Upper lobe of left lung (tissue), 6 donors: ENCODE results near the gene LGALS3. TPM values are rescaled to one million over a fixed set of nuclear protein-coding genes. Genes with fewer than 3 reads are reported as not detected.

Experiments used
- ATAC-seq, 2 donors: fragments of 200-7000 bp; cut with Tn5 transposase; one replicate each; pipeline ENCODE4 v1.9.1; 2022; ENCODE audit warnings: mild to moderate bottlenecking in 2 of 2, moderate library complexity in 2 of 2; ENCODE audit not compliant: low FRiP score in 2 of 2
- DNase-seq, 2 donors: peaks; one replicate each; pipeline ENCODE4 v3.0.0-alpha.2; 2019 to 2020
- H3K27ac ChIP-seq, 4 donors: fragments of 200-600 bp; sonication (generic); one replicate each; pipeline ENCODE4 v1.5.1; 2016 to 2019
- H3K27me3 ChIP-seq, 4 donors: fragments of 200-600 bp; sonication (generic); one replicate each; pipeline ENCODE4 v1.5.1; 2017 to 2019
- H3K36me3 ChIP-seq, 4 donors: fragments of 200-600 bp; sonication (generic); one replicate each; pipeline ENCODE4 v1.5.1; 2016 to 2019
- H3K4me1 ChIP-seq, 4 donors: fragments of 200-600 bp; sonication (generic); one replicate each; pipeline ENCODE4 v1.5.1; 2018 to 2019
- H3K4me3 ChIP-seq, 4 donors: fragments of 200-600 bp; sonication (generic); one replicate each; pipeline ENCODE4 v1.5.1; 2017 to 2019; ENCODE audit warnings: mild to moderate bottlenecking in 2 of 4, moderate library complexity in 1 of 4
- H3K9me3 ChIP-seq, 4 donors: fragments of 200-600 bp; sonication (generic); one replicate each; pipeline ENCODE4 v1.5.1; 2018 to 2019
- CTCF ChIP-seq, 6 experiments: fragments of 450-650 bp in 4 of 6; fragments of 200-600 bp in 2 of 6; sonication (generic) in 2 of 6; IDR thresholded peaks; one replicate each; pipeline ENCODE4 v1.5.1; 2016 to 2019; ENCODE audit warnings: antibody characterized with exemption in 6 of 6
- EP300 ChIP-seq, 4 donors: sonication (generic); formaldehyde crosslinking; IDR thresholded peaks; one replicate each; pipeline ENCODE4 v1.5.1; 2017; ENCODE audit warnings: antibody characterized with exemption in 4 of 4, control low read depth in 2 of 4
- POLR2A ChIP-seq, 4 donors: fragments of 450-650 bp; IDR thresholded peaks; one replicate each; pipeline ENCODE4 v1.5.1; 2016 to 2017; ENCODE audit warnings: antibody characterized with exemption in 4 of 4, mild to moderate bottlenecking in 2 of 4
- POLR2AphosphoS5 ChIP-seq, 2 donors: sonication (generic); formaldehyde crosslinking; IDR thresholded peaks; one replicate each; pipeline ENCODE4 v1.5.1; 2017; ENCODE audit warnings: antibody characterized with exemption in 2 of 2
- WGBS, 2 donors: methylation state at CpG; one replicate each; pipeline ENCODE4 v1.1.5; 2017 to 2018; 5-methylcytosine and 5-hydroxymethylcytosine counted together
- total RNA-seq, 6 donors: library from RNA; depleted of rRNA in 4 of 6; stranded (reverse); fragments of >200 nt in 4 of 6; gene quantifications; one replicate each; pipeline versions ENCODE4 v1.1.0 to v1.2.1, GENCODE V29; 2016 to 2021
- donor health status: DM: no; HTN: no; CAD: no; lungs with moderate emphysema.
- donor health status: DM: no; HTN: yes; CAD: no; lungs with severe emphysema.

Gene LGALS3
- total RNA-seq, 6 donors from 2014 or later, result 205 to 710 (median 440) TPM

- peak in 1 of 2 donors; percentile 38 for DNase-seq
- H3K4me3 ChIP-seq, result no peak overlapping the region
- no peaks in the 10 kb centered on the region for H3K36me3 ChIP-seq
- TF ChIP-seq POLR2AphosphoS5 (IDR thresholded peaks at IDR 0.05) (peak in 1 of 2 donors; percentile 31), EP300 (IDR thresholded peaks at IDR 0.05) (peak in 1 of 4 donors; percentile 3), POLR2A (IDR thresholded peaks at IDR 0.05) (no peak)
- no peaks in the 10 kb centered on the region for H3K9me3 ChIP-seq
- ATAC-seq, result peak in 1 of 2 donors; percentile 56
- peaks cover 11 to 41% (median 28%) of the 10 kb centered on the region in 4 donors for H3K4me1 ChIP-seq
- H3K27ac ChIP-seq, result peak overlapping the region; percentile 53 to 82 (median 77)
- WGBS, 2 donors, result 48 to 60% methylated on average over 7 of the region's 7 CpGs
- H3K27me3 ChIP-seq, result no peaks in the 10 kb centered on the region
Measured at GRCh38 chr14:55117803-55118441, 11.1 kb upstream of the LGALS3 start.

- Histone ChIP-seq H3K27me3 (no peaks in the 10 kb centered on the region), H3K27ac (peak overlapping the region; percentile 53 to 82 (median 77)), H3K4me1 (peaks cover 11 to 45% (median 34%) of the 10 kb centered on the region in 4 donors), H3K4me3 (no peak overlapping the region), H3K9me3 (no peaks in the 10 kb centered on the region), H3K36me3 (no peaks in the 10 kb centered on the region)
- 62 to 77% methylated on average over 3 of the region's 3 CpGs for WGBS, 2 donors
- TF ChIP-seq POLR2A (IDR thresholded peaks at IDR 0.05) (no peak), POLR2AphosphoS5 (IDR thresholded peaks at IDR 0.05) (no peak), CTCF (IDR thresholded peaks at IDR 0.05) (no peak), EP300 (IDR thresholded peaks at IDR 0.05) (no peak)
- DNase-seq (no peak), ATAC-seq (no peak)
Measured at GRCh38 chr14:55118761-55119160, 10.3 kb upstream of the LGALS3 start.

GRCh38 chr14:55120571-55121495 is 8.2 kb upstream of the LGALS3 start:
- 78 to 89% methylated on average over 13 of the region's 13 CpGs for WGBS, 2 donors
- Histone ChIP-seq H3K27me3 (no peaks in the 10 kb centered on the region), H3K4me3 (no peak overlapping the region), H3K9me3 (no peaks in the 10 kb centered on the region), H3K27ac (peak overlapping the region in 1 of 4 donors; percentile 32), H3K36me3 (no peaks in the 10 kb centered on the region), H3K4me1 (peaks cover 21 to 60% (median 49%) of the 10 kb centered on the region in 4 donors)
- DNase-seq, result peak in 1 of 2 donors; percentile 49
- TF ChIP-seq POLR2A (IDR thresholded peaks at IDR 0.05) (no peak), EP300 (IDR thresholded peaks at IDR 0.05) (no peak), POLR2AphosphoS5 (IDR thresholded peaks at IDR 0.05) (no peak)
- peak in 1 of 2 donors; percentile 42 for ATAC-seq

GRCh38 chr14:55121628-55122439 is 7.2 kb upstream of the LGALS3 start:
- whole genome bisulfite sequencing, 2 donors, result 89 to 90% methylated on average over 9 of the region's 9 CpGs
- H3K9me3 ChIP-seq, result no peaks in the 10 kb centered on the region
- ATAC-seq, result no peak
- H3K4me1 ChIP-seq, result peaks cover 21 to 56% (median 50%) of the 10 kb centered on the region in 4 donors
- DNase-seq, result no peak
- H3K4me3 ChIP-seq, result no peak overlapping the region
- TF ChIP-seq POLR2A (IDR thresholded peaks at IDR 0.05), result no peak
- no peak for TF ChIP-seq POLR2AphosphoS5 (IDR thresholded peaks at IDR 0.05)
- TF ChIP-seq CTCF (IDR thresholded peaks at IDR 0.05), result no peak
- TF ChIP-seq EP300 (IDR thresholded peaks at IDR 0.05), result no peak
- no peaks in the 10 kb centered on the region for H3K36me3 ChIP-seq
- H3K27ac ChIP-seq, result peak overlapping the region in 1 of 4 donors; percentile 23
- H3K27me3 ChIP-seq, result no peaks in the 10 kb centered on the region

GRCh38 chr14:55122440-55122986 is 6.5 kb upstream of the LGALS3 start:
- H3K36me3 ChIP-seq, result no peaks in the 10 kb centered on the region
- H3K27me3 ChIP-seq, result no peaks in the 10 kb centered on the region
- no peak for TF ChIP-seq POLR2AphosphoS5 (IDR thresholded peaks at IDR 0.05)
- TF ChIP-seq POLR2A (IDR thresholded peaks at IDR 0.05), result no peak
- no peak for TF ChIP-seq CTCF (IDR thresholded peaks at IDR 0.05)
- no peak for TF ChIP-seq EP300 (IDR thresholded peaks at IDR 0.05)
- WGBS, 2 donors, result 53 to 63% methylated on average over 8 of the region's 8 CpGs
- peak overlapping the region; percentile 6 to 61 (median 34) for H3K27ac ChIP-seq
- H3K4me1 ChIP-seq, result peaks cover 24 to 55% (median 48%) of the 10 kb centered on the region in 4 donors
- no peaks in the 10 kb centered on the region for H3K9me3 ChIP-seq
- DNase-seq (peak in 1 of 2 donors; percentile 45), ATAC-seq (peak in 1 of 2 donors; percentile 77)
- no peak overlapping the region for H3K4me3 ChIP-seq
